Cardiac fibroblast (primary cell): ENCODE measurements around the gene PLEKHH2.
A peak's percentile ranks its signal among the peaks of the same experiment; 100 is the strongest.

Source experiments
- DNase-seq, 2 donors: peaks; one replicate each; pipeline versions ENCODE4 v3.0.0 to v3.0.0-alpha.2; 2010; ENCODE audit warnings: low read depth in 2 of 2
- H3K4me3 ChIP-seq, 2 donors: replicated peaks in 1 of 2; 1 replicate in 1 of 2; 2 replicates in 1 of 2; pipeline ENCODE4 v1.5.1; 2011; ENCODE audit warnings: low read depth in 2 of 2, low read length in 2 of 2, mild to moderate bottlenecking in 2 of 2, moderate library complexity in 1 of 2
- TF ChIP-seq, protein P1 (sequence below): IDR thresholded peaks from one replicate; pipeline ENCODE4 v1.5.1; 2011; ENCODE audit warnings: low read depth, mild to moderate bottlenecking, low read length, inconsistent platforms

The PLEKHH2 gene

DNA sequence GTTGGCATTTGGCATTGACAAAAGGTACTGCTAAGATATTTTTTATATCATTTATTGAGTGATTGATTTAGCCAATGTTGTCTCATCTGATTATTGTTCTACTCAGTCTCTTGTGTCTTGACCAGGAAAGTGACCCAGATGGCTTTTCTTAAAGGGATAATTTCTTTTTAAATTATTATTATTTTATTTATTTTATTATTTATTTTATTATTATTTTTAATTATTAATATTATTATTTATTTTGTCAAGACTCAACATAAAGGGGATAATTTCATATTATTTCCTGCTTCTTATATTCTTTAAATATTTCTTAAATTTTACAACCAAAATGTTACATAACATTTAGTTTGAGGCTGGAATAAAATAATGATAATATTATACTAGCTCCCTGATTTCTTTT is 163.8 kb downstream of the PLEKHH2 start:
- DNase-seq, result no peak
- H3K4me3 ChIP-seq, result no peak overlapping the region
- TF ChIP-seq, protein P1, sequence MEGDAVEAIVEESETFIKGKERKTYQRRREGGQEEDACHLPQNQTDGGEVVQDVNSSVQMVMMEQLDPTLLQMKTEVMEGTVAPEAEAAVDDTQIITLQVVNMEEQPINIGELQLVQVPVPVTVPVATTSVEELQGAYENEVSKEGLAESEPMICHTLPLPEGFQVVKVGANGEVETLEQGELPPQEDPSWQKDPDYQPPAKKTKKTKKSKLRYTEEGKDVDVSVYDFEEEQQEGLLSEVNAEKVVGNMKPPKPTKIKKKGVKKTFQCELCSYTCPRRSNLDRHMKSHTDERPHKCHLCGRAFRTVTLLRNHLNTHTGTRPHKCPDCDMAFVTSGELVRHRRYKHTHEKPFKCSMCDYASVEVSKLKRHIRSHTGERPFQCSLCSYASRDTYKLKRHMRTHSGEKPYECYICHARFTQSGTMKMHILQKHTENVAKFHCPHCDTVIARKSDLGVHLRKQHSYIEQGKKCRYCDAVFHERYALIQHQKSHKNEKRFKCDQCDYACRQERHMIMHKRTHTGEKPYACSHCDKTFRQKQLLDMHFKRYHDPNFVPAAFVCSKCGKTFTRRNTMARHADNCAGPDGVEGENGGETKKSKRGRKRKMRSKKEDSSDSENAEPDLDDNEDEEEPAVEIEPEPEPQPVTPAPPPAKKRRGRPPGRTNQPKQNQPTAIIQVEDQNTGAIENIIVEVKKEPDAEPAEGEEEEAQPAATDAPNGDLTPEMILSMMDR, result no peak

DNA sequence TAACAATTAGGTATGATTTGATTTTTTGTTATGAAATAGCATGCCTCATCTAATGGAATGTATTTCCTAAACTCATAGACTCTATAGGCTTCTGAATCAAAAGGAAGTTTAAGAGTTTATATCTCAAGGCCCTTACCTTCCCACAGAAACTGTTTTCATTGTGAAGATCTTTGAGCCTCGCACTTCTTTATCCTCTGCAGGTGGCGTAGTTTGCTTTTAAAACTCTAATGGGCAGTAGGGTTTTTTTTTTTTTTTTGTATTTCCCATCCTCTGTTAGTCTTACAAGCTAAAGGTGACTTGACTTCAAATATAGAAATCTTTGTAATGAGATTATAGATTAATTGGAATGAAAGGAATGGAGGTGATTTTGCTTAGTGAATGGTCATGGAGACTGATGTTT is 165.1 kb downstream of the PLEKHH2 start:
- no peak overlapping the region for H3K4me3 ChIP-seq
- no peak for DNase-seq
- TF ChIP-seq, protein P1, result no peak

DNA sequence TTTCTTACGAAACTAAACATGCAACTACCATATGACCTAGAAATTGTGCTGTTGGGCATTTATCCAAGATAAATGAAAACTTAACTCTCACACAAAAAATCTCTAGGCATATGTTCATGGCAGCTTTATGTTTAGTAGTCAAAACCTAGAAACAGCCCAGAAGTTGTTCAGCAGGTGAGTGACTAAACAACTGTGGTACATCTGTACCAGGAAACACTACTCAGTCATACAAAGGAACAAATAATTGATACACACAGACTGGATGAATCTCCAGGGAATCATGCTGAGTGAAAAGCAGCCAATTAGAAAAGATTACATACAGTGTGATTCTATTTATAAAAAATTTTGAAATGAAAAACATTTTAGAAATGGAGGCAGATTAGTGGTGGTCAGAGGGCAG is 166.1 kb downstream of the PLEKHH2 start:
- TF ChIP-seq, protein P1, result no peak
- H3K4me3 ChIP-seq, result no peak overlapping the region
- peak; percentile 2 to 29 for DNase-seq

DNA sequence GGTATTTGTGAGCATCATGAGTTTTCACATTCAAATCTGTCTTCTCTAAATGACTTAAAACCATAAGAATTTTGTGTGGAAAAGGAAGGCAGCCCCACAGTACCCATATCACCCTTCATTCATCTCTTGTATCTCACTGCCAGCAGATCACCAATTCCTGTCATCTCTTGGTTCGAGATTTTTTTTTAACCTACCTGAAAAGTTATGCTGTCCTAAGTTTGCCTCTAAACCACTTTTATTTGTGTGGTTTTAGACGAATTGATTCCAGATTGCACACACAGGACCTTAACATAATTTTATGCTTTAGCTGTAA is 169.6 kb downstream of the PLEKHH2 start:
- no peak overlapping the region for H3K4me3 ChIP-seq
- TF ChIP-seq, protein P1, result no peak

DNA sequence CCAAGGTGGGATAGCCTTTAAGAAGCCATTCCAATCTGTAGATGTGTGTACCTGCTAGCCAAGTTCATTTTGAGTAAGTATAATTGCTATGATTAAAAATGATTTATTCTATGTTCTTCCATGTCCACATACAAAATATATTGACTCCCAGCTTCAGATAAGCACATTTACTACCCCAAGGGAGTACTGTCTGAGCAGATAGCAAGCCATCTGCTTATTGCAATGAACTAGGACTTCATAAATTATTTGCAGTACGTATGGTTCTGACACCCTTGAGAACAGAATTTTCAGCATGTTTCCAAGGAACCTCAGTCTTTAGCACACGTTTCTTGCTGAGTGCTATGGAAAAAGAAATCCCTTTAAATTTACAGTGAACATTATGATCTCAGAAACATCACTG is 173.4 kb downstream of the PLEKHH2 start:
- H3K4me3 ChIP-seq, result no peak overlapping the region
- TF ChIP-seq, protein P1, result no peak
- DNase-seq, result no peak

More for the DNA sequence above, 169.6 kb downstream of the PLEKHH2 start:
- no peak for DNase-seq

DNA sequence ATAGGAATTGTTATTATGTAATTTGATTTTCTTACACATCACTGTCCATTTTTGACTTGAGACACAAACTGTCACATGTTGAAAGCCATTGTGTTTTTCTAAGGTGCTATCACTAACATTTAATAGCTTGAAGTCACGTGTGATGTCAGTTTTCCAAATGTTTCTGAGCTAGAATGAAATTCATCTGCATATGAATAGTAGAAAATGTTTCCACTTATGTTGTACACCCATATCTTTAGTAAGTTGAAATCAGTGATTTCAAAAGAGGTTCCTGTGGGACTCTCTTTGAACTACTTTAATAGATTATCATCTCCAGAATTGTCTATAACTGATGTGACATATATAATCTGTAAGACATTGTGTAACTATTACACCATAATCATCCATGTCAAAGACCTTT is 173.8 kb downstream of the PLEKHH2 start:
- no peak overlapping the region for H3K4me3 ChIP-seq
- DNase-seq, result no peak
- TF ChIP-seq, protein P1, result no peak

DNA sequence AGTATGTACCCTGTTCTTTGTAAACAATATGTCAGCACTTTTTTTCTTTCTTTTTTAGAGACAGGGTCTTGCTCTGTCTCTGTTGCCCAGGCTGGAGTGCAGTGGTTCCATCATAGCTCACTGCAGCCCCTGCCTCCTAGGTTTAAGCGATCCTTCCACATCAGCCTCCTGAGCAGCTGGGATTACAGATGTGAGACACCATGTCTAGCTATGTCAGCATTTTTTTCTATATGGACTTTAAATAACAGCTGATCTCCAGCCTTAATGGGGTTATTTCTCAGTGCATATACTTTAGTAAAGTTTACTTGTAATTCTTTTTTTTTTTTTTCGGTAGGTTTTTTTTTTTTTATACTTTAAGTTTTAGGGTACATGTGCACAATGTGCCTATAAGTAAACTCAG is 174.9 kb downstream of the PLEKHH2 start:
- H3K4me3 ChIP-seq, result no peak overlapping the region
- TF ChIP-seq, protein P1, result no peak
- DNase-seq, result no peak
